Activated T-cell treated with anti-CD3 and anti-CD28 coated beads for 48 hours (primary cell): ENCODE data around the gene BTNL3.
"Not testable (repeated sequence)": the region's sequence is repeated elsewhere in the genome, so short reads cannot be mapped to it uniquely, and the experiment has no call there.

Experiments used
- DNase-seq: peaks from one replicate; pipeline ENCODE4 v3.0.0-alpha.2; 2020; ENCODE audit warnings: low read depth

Gene BTNL3, protein sequence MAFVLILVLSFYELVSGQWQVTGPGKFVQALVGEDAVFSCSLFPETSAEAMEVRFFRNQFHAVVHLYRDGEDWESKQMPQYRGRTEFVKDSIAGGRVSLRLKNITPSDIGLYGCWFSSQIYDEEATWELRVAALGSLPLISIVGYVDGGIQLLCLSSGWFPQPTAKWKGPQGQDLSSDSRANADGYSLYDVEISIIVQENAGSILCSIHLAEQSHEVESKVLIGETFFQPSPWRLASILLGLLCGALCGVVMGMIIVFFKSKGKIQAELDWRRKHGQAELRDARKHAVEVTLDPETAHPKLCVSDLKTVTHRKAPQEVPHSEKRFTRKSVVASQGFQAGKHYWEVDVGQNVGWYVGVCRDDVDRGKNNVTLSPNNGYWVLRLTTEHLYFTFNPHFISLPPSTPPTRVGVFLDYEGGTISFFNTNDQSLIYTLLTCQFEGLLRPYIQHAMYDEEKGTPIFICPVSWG

DNA sequence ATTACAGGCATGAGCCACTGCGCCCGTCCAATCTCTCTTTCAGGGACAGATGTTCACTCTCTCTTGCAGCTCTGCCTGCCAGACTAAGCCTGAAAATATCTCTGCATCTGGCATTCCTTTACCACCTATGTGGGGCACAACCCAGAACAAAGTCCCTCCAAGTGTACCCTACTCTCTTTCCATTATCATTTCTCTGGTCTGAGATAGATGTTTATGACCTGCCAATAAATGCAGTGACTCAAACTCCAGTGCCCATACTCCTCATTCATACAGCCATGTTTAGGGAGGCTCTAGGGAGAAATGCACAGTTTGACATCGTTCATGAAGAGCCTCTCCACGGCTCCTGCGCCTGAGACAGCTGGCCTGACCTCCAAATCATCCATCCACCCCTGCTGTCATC is at the start of gene BTNL3:
TSS of gene BTNL3 (plus strand) at position 255 of the 400 bp plus-strand sequence. CDS start 183 bp downstream, outside the sequence.
- DNase-seq, result no peak

DNA sequence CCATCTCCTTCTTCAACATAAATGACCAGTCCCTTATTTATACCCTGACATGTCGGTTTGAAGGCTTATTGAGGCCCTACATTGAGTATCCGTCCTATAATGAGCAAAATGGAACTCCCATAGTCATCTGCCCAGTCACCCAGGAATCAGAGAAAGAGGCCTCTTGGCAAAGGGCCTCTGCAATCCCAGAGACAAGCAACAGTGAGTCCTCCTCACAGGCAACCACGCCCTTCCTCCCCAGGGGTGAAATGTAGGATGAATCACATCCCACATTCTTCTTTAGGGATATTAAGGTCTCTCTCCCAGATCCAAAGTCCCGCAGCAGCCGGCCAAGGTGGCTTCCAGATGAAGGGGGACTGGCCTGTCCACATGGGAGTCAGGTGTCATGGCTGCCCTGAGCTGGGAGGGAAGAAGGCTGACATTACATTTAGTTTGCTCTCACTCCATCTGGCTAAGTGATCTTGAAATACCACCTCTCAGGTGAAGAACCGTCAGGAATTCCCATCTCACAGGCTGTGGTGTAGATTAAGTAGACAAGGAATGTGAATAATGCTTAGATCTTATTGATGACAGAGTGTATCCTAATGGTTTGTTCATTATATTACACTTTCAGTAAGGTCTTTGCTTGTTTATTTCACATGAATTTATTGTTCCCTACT is 38.2 kb upstream of the BTNL3 start:
- DNase-seq, result no peak

DNA sequence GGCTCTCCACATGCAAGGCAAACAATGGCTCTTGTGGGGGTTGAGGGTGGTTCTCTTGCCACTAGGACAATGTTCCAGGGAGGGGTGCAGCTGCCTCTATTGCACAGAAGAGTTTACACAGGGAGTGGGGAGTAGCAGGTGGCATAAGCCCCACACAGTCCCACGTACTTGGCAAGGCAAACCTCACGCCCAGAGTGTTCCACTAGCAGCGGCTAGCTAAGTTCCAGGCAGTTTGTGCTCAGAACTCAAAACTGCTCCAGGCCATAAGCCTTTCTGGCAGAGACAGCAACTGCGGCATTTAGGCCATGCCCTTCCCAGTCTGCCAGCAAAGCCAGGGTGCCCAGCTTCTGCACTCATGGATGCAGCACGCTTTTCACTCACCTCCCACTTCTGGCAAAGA is 29.0 kb upstream of the BTNL3 start:
- DNase-seq, result no peak

DNA sequence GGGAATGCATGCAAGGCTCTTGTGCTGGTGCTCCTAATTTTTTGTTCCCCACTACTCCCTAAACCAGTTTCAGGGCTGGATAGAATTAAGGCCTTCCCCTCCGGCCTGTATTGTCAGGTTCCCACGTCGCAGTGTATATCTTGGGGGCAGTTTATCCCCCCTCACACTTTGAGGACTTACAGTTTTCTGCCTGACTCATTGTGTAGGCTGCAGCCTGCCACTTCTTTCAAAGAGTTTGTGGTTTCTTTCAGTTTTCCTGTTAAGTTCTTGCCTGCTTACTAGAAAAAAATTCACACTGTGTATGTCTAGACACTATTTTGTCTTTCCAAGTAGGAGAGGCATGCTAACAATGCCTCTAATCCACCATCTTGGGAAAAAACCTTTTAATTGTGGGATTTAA is 28.4 kb upstream of the BTNL3 start:
- DNase-seq, result no peak

DNA sequence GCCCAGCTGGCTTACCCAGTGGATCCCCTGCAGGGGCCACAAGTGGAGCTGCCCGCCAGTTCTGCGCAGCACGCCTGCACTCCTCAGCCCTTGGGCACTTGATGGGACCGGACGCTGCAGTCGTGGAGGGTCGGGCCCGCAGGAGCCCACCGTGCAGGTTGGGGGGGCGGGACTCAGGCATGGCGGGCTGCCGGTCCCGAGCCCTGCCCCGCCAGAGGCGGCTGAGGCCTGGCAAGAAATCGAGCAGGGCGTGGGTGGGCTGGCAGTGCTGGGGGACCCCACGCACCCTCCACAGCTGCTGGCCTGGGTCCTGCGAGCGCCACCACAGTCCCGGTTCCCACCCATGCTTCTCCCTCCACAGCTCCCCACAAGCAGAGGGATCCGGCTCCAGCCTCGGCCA is 19.2 kb upstream of the BTNL3 start:
- no peak for DNase-seq

DNA sequence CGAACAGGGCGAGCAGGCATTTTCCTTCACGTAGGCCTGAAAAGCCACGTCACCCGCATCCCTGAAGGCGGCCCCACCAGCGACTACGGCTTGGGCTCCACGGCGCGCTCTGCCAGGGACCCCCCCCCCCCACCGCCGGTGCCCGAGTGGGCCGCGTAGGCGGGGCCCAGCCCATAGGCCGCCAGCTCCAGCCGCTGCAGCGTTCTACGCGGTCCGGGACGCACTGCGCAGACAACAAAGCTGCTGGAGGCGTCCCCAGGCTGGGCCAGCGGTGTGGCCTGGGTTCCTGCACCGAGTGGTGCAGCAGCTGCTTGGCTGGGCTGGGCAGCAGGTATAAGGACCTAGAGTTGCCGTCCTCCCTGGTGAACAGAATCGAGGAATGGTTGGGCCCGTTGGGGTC is 18.3 kb upstream of the BTNL3 start:
- no peak for DNase-seq

DNA sequence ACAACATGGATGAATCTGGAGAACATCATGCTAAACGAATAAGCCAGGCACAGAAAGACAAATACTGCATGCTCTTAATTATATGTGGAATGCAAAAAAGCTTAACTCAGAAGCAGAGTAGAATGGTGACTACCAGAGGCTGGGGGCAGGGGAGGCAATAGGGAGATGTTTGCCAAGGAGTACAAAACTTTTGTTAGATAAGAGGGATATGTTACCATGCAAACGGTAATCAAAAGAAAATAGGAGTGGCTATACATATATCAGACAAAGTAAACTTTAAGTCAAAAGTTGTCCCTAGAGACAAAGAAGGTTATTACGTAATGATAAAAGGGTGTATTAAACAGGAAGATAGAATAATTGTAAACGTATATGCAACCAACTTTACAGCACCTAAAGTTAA is 17.8 kb upstream of the BTNL3 start:
- no peak for DNase-seq

DNA sequence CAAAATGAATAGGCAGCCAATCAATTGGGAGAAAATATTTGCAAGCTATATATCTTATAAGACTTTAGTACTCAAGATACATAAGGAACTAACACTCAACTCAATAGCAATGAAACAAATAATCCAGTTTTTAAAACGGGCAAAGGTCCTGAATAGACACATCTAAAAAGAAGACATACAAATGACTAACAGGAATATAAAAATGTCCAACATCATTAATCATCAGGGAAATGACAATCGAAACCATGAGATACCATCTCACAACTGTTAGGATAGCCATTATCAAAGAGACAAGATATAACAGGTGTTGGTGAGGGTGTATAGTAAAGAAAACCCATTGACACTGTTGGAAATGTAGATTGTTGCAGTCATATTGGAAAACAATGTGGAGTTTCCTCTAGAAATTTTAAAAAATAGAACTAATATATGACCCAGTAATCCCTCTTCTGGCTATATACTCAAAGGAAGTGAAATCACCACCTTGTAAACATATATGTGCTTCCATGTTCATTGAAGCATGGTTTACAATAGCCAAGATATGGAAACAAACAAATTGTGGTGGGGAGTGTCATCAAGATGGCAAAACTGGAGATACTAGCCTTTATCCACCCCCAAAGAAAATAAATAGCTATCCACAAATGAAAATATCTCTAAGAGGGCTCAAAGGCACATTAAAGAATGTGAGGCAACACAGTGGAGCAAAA is 13.9 kb upstream of the BTNL3 start:
- DNase-seq, result no peak

DNA sequence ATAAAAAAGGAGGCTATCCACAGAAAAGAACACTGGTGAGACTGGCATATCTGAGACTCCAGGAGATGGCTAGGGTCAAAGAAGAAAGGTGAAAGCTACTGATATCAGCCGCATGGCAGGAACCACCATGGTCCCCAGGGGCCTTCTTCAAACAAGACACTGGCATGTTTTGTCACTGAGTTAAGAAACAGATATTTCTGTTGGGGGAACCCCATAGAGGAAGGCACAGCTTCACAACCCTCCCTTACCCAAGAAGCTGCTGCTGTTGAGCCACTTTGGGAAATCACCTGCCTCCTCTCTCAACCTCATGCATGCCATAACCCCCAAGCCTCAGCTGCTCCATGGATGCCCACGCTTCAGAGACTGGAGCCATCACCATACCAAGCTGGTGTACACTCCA is 13.3 kb upstream of the BTNL3 start:
- no peak for DNase-seq

DNA sequence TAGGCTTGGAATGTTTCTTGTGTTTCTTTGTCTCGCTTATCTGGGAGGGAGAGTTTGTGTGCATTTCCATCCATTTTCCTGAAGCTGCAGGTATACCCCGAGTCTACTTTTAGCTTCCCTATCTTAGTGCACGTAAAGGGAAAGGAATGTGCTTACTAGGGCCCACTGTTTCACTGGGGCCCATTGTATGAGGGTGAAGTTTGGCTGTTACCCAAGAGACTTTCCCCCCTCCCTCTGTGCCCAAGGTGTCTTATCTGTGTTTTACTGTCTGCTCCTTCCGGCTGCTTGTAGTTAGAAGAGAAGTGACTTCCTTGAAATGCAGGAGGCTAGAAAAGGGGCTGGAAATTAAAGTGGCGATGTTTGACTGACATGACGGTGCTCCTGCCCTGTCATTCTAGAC is 12.1 kb upstream of the BTNL3 start:
- no peak for DNase-seq

DNA sequence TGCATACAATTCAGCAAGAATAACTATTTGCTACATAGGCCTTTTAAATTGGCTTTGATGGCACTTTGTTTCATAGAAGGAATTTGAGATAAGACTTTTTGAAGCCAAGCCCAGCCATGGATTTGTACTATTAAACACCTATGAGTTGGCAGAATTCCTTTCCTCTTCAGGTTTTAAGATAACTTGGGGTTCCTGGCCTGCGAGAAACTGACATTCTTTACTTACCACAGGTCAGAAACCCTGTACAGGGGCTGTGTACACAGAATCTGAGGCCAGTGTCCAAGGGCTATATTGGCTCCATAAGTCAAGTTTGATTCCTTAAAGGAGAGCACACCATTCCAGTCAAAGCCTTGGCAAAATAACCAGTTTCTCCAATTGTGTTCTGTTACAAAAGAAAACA is 10.8 kb upstream of the BTNL3 start:
- no peak for DNase-seq

DNA sequence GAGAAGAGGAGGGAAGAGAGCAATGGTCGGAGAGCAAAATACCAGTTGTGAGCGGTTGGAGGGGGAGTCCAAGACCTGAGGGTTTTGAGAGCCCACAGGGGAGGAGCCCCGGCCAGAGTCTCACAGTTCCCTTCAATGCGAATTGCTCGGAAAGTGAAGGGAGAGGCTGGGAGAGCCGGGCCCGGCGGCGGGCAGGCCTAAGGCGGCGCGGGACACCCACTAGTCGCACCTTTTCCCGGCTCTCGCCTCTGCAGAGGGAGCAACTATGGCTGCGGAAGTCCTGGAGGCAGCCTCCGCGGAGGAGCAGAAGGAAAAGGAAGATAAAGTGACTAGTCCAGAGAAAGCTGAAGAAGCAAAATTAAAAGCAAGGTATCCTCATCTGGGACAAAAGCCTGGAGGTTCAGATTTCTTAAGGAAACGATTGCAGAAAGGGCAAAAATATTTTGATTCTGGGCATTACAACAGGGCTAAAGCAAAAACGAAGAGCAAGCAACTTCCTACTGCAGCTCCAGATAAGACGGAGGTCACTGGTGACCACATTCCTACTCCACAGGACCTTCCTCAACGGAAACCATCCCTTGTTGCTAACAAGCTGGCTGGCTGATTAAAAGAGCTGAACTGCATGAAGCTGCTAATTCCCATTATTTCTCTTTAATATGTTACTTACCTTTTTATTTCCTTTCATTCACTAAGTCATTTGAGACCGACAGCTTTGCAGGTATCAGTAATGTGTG is 6.5 kb upstream of the BTNL3 start:
- DNase-seq, result no peak

DNA sequence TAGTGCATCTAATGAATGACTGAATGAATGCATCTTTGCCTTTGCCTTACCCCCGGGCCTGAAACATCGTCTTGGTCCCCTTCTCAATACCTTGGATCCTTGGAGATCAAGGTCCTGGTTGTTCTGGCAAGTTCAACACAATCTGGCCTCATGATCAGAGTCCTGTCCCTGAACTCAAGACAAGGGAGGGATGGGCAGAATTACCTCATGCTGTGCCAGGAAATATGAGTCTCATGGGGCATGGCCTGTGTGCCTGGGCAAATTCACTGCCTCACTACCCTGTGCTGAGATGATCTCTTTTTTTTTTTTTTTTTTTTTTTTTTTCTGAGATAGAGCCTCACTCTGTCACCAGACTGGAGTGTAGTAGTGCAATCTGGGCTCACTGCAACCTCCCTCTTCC is 630 bp upstream of the BTNL3 start:
- DNase-seq, result no peak

DNA sequence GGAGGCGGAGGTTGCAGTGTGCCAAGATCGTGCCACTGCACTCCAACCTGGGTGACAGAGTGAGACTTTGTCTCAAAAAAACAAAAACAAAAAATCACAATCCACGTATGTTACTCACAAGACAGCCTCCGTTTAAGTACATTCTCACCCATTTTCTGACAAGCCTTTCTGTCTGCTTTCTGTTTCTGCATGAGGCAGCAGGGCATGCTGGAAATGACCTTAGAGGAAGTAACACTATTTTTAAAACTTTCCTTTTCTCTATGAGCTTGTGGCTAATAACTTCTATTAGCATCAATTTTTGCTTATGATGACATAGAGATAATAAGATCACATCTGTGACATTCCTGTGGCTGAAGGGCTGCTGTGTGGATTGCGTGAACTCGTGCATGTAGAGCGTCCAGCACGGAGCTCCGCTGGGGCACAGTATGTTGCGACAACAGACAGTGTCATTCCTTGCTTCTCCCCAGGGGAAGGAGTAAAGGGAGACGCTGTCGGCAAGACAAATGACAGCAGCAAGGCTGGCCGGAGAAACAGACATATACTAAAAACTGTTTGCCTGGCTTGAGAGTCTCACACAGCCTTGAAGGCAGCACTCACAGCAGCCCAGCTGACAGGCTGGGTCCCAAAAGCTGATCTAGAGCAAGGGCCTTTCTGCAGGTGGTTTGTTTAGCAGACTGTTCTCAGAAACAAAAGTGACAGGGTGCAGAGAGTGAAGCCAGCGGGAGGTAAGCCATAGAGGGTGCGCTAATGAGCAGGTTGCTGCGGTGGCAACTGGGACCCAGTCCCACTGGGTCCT is 1.6 kb downstream of the BTNL3 start:
- DNase-seq, result no peak

DNA sequence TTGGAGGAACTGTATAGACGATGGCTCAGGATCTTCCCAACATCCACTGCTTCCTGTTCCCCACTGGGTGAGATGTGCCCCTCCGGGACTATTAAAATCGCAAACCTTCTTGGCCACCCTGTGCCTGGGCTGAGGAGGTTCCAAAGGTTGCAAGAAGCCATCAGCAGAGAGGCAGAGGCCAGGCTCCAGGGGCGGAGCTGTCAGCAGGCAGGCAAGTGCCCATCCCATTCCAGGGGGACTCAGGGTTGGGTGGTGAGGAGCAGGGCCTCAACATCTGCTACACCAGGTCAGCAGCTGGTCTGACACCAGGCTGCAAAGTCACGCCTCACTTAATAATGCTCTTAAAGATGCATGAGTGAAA is 2.2 kb downstream of the BTNL3 start:
- no peak for DNase-seq

DNA sequence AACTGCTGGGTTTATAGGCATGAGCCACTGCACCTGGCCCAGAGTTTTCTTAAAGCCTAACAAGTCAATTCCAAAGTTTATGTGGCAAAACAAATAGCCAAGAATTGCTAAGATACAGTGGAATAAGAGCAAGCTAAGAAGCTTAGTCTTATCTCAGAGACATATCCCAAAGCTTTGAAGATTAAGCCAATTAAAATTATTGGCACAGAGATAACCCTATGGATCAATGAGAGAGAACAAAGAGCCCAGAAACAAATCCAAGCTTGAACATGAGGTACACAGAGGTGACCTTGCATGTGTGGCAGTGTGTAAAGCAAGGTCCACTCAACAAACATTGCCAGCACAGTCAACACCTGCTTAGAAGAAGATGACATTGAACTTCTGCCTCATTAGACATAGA is 13.3 kb downstream of the BTNL3 start:
- no peak for DNase-seq

DNA sequence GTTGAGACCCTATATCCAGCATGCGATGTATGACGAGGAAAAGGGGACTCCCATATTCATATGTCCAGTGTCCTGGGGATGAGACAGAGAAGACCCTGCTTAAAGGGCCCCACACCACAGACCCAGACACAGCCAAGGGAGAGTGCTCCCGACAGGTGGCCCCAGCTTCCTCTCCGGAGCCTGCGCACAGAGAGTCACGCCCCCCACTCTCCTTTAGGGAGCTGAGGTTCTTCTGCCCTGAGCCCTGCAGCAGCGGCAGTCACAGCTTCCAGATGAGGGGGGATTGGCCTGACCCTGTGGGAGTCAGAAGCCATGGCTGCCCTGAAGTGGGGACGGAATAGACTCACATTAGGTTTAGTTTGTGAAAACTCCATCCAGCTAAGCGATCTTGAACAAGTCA is 17.1 kb downstream of the BTNL3 start:
- no peak for DNase-seq

DNA sequence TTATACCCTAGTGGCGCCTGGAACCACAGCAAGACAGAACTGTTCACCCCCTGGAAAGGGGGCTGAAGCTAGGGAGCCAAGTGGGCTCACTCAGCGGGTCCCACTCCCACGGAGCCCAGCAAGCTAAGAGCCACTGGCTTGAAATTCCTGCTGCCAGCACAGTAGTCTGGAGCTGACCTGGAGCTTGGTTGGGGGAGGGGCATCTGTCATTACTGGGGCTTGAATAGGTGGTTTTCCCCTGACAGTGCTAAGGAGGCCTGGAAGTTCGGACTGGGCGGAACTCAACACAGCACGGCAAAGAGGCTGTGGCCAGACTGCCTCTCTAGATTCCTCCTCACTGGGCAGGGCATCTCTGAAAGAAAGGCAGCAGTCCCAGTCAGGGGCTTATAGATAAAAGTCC is 19.5 kb downstream of the BTNL3 start:
- no peak for DNase-seq

DNA sequence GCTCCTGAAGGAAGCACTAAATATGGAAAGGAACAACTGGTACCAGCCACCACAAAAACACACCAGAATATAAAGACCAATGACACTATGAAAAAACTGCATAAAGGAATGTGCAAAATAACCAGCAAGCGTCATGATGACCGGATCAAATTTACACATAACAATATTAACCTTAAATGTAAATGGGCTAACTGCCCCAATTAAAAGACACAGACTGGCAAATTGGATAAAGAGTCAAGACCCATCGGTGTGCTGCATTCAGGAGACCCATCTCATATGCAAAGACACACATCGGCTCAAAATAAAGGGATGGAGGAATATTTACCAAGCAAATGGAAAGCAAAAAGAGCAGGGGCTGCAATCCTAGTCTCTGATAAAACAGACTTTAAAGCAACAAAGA is 21.4 kb downstream of the BTNL3 start:
- not testable (repeated sequence) for DNase-seq

DNA sequence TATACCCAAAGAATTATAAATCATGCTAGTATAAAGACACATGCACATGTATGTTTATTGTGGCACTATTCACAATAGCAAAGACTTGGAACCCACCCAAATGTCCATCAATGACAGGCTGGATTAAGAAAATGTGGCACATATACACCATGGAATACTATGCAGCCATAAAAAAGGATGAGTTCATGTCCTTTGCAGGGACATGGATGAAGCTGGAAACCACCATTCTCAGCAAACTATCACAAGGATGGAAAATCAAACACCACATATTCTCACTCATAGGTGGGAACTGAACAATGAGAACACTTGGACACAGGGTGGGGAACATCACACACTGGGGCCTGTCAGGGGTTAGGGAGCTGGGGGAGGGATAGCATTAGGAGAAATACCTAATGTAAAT is 26.0 kb downstream of the BTNL3 start:
- not testable (repeated sequence) for DNase-seq

DNA sequence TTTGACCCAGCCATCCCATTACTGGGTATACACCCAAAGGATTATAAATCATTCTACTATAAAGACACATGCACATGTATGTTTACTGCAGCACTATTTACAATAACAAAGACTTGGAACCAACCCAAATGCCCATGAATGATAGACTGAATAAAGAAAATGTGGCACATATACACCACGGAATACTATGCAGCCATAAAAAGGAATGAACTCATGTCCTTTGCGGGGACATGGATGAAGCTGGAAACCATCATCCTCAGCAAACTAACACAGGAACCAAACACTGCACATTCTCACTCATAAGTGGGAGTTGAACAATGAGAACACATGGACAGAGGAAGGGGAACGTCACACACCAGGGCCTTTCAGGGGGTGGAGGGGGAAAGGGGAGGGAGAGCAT is 28.8 kb downstream of the BTNL3 start:
- DNase-seq, result not testable (repeated sequence)

DNA sequence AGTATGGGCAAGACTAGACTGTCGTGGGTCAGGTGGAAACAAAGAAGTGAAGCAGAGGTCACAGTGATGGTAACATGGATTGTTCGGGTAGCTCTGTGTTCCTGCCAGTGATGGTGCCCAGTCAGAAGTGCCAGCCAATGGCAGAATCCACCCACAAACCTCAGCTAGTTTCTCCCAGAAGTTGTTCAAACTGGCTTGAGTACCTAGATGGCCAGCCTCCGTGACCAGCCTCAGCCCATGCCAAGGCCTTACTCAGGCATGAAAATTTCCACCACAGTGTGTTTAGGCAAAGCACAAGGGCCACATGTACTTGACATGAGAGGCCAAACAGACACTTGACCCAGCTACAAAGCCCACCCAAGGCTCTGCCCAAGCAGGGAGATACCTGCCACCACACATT is 32.0 kb downstream of the BTNL3 start:
- no peak for DNase-seq
